ENCODE data around the gene TRIM77.
"Not testable (repeated sequence)": the region's sequence is repeated elsewhere in the genome, so short reads cannot be mapped to it uniquely, and the experiment has no call there.

DNA sequence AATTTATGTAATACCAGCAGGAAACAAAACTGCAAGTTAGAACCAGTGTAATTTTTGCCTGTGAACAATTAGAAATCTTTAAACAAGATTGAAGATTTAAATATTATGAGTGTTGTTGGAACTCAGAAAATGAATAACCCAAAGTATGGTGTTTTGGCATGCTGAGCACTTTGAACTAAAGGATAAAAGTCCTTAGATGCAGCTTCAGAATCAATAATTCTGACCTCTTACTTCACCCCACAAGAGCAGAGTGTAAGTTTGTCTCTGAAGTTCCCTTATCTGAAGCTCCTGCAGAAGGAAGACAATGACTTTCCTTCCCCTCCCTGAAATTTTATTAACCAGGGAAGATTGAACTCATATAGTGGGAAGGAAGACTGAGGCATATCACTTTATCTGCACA is 40.5 kb upstream of the TRIM77 start:
- TF ChIP-seq, protein P1, sequence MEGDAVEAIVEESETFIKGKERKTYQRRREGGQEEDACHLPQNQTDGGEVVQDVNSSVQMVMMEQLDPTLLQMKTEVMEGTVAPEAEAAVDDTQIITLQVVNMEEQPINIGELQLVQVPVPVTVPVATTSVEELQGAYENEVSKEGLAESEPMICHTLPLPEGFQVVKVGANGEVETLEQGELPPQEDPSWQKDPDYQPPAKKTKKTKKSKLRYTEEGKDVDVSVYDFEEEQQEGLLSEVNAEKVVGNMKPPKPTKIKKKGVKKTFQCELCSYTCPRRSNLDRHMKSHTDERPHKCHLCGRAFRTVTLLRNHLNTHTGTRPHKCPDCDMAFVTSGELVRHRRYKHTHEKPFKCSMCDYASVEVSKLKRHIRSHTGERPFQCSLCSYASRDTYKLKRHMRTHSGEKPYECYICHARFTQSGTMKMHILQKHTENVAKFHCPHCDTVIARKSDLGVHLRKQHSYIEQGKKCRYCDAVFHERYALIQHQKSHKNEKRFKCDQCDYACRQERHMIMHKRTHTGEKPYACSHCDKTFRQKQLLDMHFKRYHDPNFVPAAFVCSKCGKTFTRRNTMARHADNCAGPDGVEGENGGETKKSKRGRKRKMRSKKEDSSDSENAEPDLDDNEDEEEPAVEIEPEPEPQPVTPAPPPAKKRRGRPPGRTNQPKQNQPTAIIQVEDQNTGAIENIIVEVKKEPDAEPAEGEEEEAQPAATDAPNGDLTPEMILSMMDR (IDR thresholded peaks at IDR 0.05; ENCODE audit: poor library complexity, severe bottlenecking): not testable (repeated sequence)
- TF ChIP-seq EZH2 (IDR thresholded peaks at IDR 0.05; ENCODE audit: borderline replicate concordance, insufficient read depth, low read length, poor library complexity, severe bottlenecking); POLR2AphosphoS5 (IDR thresholded peaks at IDR 0.05): not testable (repeated sequence)

Data from neural cell (in vitro differentiated cells).